ENCODE results near the gene LYST.

DNA sequence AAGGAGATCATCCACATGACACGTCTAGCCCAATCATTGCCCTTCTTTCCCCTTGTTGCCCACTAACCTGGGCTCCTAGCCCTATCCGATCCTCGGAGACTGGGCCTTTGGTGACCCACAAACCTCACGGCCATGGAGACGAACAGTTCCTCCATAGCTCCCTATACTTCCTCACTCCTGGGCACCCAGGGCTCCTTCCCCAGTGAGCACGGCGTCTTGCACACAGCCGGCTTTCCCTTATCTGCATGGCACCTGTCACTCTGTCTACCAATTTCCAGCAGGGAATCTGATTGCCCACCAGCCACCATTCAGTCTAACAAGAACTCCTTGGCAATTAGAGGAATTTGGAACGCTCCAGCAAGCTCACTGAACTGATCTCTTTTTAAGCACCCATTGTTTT lies 220.2 kb downstream of the LYST start:
- TF ChIP-seq EP300 (IDR thresholded peaks at IDR 0.05; ENCODE audit: borderline replicate concordance in 1 of 2, low read depth in 2 of 2, low read length in 2 of 2) (no peak), CTCF (IDR thresholded peaks at IDR 0.05; ENCODE audit: control extremely low read depth in 1 of 3, insufficient read depth in 1 of 3, low read depth in 1 of 3, low read length in 3 of 3) (no peak), JUN (IDR thresholded peaks at IDR 0.05; ENCODE audit: low read depth, low read length) (no peak), POLR2A (IDR thresholded peaks at IDR 0.05; ENCODE audit: control extremely low read depth in 1 of 2, low read depth in 2 of 2, low read length in 2 of 2) (no peak), RXRA (IDR thresholded peaks at IDR 0.05; ENCODE audit: insufficient read depth, low read depth, low read length) (no peak), POLR2AphosphoS5 (IDR thresholded peaks at IDR 0.05; ENCODE audit: low read depth, low read length) (no peak), JUND (IDR thresholded peaks at IDR 0.05; ENCODE audit: low read length) (no peak), TAF1 (IDR thresholded peaks at IDR 0.05; ENCODE audit: low read depth, low read length) (no peak), BACH1 (IDR thresholded peaks at IDR 0.05; ENCODE audit: low read length) (no peak), TBP (IDR thresholded peaks at IDR 0.05; ENCODE audit: low read depth, low read length) (no peak), GABPA (IDR thresholded peaks at IDR 0.05; ENCODE audit: borderline replicate concordance, insufficient read depth, low read length) (no peak)
- TF ChIP-seq, protein P1, sequence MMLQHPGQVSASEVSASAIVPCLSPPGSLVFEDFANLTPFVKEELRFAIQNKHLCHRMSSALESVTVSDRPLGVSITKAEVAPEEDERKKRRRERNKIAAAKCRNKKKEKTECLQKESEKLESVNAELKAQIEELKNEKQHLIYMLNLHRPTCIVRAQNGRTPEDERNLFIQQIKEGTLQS (IDR thresholded peaks at IDR 0.05; ENCODE audit: insufficient read depth, low read depth, low read length), result no peak

All from H1 (cell line).